NCI-H748 treated with DMSO at 0.1 percent for 48 hours (cell line): ENCODE data around the gene CARD14.
"Not testable (repeated sequence)": the region's sequence is repeated elsewhere in the genome, so short reads cannot be mapped to it uniquely, and the experiment has no call there.

ENCODE experiments used
- DNase-seq: peaks from one replicate; lab custom pipeline; 2025; lab: John Stamatoyannopoulos, UW

CARD14 gene

DNA sequence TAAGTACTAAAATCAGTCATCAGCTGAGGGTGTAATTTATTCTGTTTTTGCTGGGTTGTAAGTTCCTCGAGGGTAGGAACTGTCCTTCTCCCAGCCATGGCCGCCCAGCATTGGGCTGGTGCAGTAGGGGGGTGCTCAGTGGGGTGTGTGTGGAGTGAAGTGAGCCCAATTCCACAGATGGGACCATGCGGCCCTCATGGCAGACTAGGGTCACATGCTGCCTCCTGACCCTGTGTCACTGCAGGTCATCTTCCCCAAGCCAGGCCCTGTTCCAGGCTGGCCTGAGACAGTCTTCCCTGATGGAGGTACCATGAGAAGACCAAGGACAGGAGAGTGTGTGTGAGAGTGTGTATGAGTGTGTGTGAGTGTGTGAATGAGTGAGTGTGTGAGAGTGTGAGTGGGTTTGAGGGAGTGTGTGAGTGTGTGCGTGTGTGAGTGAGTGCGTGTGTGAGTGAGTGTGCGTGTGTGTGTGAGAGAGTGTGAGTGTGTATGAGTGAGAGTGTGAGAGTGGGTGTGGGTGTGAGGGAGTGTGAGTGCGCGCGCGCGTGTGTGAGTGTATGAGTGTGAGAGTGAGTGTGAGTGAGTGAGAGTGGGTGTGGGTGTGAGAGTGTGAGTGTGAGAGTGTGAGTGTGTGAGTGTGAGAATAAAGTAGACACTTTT lies 54.1 kb downstream of the CARD14 start:
- DNase-seq: no peak

DNA sequence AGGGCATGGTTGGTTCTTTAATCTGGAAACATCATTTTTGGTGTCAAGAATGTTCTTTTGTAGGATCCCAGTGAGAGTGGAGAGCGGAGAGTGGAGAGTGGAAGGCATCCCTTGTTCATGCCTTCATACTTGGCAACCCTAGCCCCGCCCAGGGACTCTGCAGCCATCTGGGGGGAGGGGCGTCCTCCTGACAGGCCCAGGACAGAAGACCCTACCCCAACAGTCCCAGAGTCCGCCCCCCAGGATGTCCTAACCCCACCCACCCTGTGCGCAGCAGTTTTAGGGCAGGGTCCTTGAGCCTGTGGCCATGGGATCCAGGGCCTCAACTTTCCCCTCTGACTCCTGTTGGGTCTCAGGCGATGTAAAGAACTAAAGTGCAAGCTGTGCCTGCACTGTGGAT lies 54.9 kb downstream of the CARD14 start:
- DNase-seq: no peak

DNA sequence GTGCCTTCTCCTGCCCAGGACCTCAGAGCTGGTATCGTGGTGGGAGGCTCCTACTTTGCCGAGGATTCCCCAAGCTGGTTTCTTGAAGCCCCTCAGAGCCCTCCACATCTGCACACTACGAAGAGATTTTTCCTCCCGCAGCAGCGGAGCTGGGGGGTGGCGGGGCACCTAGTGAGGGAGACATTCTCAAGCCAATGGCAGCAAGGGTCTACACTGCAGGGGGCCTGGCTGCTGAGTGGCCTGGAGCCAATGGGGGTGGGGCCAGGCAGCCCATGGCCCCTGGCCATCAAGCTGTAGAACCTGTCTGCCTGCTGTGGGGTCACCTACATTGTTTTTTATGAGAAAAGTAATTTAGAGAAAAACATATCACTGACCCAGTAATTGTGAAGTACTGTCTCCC lies 55.4 kb downstream of the CARD14 start:
- no peak for DNase-seq

DNA sequence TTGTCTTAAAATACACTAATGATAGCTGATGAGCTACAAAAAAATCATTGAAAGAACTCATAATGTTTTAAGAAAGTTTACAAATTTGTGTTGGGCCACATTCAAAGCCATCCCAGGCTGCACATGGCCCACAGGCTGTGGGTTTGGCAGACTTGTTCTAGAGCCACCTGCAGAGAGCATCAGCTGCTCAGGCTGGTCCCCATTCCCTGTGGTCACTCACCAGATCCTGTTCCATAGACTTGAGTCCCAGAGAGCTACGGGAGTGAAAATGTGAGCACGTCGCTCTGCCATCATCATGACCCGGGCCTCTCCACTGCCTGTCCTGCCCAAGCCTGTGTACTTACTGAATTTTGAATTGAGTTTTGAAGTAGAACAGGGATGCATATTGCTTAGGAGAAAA lies 57.3 kb downstream of the CARD14 start:
- no peak for DNase-seq

DNA sequence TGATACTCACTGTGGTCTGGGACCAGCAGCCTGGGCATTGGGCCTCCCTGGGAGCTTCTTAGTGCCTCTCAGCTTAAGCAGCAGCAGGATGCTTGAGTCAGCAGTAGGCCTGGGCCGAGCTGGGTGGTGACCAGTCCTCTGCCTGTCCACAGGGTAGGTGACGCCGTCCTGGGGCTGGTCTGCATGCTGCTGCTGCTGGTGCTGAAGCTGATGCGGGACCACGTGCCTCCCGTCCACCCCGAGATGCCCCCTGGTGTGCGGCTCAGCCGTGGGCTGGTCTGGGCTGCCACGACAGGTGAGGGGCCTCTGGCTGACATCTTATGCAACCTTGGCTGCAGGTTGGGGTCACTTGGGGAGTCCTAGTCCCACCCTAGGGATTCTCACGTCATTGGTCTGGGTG lies 57.8 kb downstream of the CARD14 start:
- no peak for DNase-seq

DNA sequence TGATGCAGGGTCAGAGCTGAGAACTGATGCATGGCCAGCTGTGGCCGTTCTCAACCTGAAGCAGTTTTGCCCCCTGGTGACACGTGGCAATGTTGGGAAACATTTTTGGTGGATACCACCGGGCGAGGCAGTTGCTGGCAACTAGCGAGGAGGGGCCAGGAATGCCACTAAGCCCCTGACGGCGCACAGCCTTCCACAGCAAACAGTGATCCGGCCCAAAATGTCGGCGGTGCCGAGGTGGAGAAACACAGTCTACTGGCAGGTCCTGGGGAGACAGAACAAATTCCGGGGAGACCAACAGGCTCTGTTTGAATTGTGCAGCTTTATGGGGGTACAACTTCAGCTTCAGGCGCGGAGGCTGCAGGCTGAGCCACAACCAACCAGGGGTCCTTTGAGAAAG lies 58.6 kb downstream of the CARD14 start:
- no peak for DNase-seq

DNA sequence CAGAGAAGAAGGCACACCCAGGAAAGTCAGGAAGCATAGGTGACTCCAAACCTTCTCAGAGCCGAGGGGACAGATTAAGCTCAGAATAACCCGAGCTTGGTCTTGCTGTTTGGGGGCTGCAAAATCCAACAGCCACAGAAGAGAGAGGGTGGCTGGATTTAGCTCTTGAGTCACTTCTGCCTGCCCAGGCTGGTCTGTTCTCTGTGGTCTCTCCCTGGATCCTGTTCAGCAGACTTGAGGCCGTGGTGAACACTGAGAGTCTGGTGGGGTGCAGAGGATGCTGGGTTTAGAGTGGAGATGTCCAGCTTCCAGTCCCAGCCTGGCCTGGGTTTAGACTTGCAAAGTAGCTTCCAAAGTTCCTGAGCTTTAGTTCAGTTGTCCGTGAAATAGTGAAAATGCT lies 59.2 kb downstream of the CARD14 start:
- DNase-seq: no peak

DNA sequence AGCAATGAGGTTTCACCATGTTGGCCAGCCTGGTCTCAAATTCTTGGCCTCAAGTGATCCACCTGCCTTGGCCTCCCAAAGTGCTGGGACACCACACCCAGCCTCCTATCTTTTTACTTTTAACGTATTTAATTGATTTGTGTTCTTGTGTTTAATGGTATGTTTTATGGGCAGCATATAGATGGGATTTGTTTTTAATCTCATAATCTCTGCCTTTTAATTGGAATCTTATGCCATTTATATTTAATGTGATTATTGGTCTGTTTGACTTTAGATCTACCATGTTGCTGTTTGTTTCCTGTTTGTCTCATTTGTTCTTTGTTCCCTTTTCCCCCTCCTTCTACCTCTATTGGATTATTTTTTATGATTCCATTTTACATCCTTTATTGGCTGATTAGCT lies 62.6 kb downstream of the CARD14 start:
- DNase-seq: no peak

DNA sequence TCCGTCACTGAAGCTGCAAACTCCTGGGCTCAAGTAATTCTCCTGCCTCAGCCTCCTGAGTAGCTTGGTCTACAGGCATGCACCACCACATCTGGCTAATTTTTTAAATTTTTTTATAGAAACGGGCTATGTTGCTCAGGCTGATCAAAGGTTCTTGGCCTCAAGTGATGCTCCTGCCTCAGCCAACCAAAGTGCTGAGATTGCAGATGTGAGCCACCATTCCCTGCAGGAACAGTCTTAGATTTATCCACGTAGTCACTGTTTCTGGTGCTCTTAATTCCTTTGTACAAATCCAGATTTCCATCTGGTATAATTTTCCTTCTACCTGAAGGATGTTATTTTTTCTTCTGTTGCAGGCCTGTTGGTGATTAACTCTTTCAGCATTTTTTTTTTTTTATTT lies 63.4 kb downstream of the CARD14 start:
- DNase-seq: no peak

DNA sequence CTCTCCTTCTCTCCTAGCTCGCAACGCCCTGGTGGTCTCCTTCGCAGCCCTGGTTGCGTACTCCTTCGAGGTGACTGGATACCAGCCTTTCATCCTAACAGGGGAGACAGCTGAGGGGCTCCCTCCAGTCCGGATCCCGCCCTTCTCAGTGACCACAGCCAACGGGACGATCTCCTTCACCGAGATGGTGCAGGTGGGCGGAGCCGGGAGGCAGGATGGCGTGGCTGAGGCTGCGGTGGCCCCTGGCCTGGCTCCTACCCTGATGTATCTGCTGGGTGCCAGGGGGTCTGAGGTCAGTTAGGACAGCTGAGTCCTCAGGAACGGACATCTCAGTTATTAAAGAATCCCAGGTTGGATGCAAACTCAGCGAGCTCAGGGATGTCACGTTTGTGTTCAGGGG lies 67.1 kb downstream of the CARD14 start:
- no peak for DNase-seq

DNA sequence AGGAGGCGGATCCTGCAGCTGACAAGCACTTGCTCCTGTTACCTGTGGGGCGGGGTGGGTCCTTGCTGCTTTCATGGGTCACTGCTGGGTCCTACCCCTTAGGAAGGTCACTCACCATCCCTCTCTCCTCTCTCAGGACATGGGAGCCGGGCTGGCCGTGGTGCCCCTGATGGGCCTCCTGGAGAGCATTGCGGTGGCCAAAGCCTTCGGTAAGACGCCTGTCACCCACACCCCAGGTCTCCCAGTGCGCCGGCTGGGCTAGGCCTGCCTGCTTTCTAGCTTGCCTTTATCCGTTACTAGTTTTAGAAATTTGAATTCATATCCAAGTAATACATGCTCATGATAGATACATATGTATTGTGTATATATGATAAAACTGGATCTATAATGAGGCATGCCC lies 67.6 kb downstream of the CARD14 start:
- DNase-seq: no peak

DNA sequence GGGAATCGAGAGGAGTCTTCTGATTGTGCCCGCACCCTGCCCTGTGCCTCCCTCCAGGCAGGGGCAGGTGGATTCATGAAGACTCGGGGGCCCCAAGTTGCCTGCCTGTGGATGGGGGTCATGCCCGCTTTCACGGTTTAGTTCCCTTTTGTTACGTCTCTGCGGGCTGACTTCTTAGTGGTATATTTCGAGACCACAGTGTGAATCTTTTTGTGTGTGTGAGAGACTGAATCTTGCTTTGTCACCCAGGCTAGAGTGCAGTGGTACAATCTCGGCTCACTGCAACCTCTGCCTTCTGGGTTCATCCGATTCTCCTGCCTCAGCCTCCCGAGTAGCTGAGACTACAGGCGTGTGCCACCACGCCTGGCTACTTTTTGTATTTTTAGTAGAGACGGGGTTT lies 72.7 kb downstream of the CARD14 start:
- DNase-seq: no peak

DNA sequence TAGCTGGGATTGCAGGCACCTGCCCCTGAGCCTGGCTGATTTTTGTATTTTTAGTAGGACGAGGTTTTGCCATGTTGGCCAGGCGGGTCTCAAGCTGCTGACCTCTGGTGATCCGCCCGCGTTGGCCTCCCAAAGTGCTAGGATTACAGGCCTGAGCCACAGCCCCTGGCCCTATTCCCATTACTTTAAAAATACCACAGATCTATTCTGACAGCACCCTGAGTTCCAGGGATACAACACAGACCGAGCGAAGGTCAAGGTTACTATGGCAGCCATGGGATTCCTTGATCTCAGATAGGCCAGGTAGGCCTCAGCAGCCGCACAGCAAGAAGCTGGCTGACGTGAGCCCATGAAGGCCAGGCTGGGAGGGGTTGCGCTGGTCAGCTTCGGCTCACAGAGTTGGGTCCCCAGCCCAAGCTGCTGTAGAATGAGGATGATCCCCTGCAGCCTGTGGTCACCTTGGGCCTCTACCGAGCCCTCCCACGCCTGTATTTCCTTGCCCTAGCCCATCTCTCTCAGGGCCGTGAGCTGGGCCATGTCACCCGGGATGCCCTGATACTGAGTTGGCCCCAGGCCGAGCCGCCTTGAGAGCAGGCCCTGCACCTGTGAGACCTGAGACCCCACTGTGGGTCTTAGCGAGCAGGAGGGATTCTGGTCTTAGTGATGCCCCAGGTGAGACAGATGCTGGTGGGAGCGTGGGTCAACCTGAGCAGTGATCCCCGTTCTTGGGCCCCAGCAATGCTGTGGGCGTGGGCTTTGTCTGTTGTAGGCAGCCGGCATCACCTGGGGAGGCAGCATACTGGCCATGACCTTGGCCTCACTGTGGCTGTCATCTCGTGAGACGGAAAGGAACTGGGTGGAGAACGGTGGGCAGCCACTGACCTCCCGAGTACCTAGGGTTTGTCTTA lies 74.0 kb downstream of the CARD14 start:
- no peak for DNase-seq

DNA sequence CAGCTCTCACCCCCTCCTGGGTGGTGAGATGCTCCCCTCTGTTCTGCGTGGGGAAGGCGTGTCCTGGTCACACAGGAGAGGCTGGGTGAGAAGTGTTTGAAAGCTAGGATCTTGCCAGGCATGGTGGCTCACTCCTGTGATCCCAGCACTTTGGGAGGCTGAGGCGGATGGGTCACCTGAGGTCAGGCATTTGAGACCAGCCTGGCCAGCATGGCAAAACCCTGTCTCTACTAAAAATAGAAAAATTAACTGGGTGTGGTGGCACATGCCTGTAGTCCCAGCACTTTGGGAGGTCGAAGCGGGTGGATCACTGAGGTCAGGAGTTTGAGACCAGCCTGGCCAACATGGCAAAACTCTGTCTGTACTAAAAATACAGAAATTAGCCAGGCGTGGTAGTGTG lies 74.6 kb downstream of the CARD14 start:
- DNase-seq: not testable (repeated sequence)

DNA sequence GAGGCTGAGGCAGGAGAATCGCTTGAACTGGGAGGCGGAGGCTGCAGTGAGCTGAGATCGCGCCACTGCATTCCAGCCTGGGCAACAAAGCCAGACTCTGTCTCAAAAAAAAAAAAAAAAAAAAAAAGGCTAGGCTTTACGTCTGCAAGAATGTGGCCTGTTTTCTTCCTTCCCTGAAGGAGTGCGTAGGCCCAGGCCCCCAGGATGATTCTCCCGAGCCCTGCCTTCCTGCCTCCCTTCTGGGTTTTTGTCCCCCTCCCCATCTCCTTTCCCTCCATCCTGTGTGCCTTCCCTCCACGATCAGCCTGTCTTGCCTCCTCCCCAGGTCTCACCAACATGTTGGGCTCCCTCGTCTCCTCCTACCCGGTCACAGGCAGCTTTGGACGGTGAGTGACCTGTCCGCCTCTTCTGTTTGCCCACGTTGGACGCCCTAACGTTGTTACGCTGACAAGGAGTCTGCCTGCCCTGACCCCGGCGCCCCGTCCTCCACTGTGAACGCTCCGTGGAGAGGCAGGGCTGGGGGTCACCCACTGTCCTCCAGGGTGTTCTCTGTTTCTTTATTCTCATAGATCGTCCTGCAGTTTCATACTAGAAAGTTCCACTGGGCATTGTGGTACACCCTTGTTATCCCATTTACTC lies 75.2 kb downstream of the CARD14 start:
- DNase-seq: no peak

DNA sequence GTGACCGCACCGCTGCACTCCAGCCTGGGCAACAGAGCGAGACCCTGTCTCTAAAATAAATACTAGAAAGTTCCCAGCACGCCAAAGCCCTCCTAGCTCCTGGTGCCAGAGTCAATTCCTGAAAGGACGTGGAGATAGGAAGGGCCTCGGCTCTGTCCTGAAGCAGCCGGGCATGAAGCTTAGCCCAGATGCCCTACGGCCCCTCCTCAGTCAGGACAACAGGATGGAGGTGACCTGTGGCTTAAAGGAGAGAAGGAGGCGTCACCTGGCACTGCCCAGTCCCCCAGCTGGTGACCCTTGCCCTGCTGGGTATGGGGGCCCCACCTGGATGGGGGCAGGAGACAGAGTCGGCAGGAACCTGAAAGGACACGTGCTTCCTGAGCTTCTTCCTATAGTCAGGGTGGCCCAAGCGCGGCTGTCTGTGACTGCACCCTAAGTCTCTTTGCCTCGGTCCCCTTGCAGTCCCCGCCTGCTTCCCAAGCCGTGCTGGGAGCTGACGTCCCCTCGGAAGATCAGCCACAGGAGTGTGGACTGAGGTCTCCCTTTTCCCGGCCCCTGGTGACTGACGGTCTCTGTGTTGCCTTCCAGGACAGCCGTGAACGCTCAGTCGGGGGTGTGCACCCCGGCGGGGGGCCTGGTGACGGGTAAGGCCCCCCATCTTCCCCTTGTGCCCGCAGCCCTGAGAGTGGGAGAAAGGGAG lies 75.9 kb downstream of the CARD14 start:
- no peak for DNase-seq

DNA sequence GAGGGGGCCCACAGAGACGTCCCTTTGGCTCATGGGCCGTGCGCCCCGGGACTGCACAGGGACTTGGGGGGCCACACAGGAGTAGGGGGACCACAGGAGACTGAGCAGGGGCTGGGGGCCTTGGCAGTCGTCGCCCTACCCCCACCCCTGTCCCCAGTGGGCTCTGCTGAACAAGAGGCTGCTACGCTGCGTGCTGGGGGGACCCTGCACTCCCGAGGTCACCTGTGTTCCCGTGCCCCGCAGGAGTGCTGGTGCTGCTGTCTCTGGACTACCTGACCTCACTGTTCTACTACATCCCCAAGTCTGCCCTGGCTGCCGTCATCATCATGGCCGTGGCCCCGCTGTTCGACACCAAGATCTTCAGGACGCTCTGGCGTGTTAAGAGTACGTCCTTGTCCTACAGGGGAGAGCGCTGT lies 76.4 kb downstream of the CARD14 start:
- DNase-seq: no peak

DNA sequence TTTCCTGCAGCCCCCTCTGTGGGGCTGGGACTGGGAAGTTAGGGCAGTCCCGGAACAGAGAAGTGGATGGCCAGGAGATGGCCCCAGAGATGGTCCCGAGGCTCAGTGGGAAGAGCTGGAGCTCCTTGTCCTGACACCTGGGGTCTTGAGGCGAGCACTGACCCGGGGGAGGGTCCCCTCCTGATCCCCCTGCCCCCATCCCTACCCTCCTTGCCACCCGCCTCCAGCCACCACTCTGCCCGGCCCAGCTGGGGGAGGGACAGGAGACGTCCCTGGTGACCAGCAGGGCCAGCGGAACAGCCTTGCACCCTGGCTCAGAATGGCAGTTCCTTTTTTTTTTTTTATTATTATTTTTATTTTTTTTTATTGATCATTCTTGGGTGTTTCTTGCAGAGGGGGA lies 76.9 kb downstream of the CARD14 start:
- no peak for DNase-seq

DNA sequence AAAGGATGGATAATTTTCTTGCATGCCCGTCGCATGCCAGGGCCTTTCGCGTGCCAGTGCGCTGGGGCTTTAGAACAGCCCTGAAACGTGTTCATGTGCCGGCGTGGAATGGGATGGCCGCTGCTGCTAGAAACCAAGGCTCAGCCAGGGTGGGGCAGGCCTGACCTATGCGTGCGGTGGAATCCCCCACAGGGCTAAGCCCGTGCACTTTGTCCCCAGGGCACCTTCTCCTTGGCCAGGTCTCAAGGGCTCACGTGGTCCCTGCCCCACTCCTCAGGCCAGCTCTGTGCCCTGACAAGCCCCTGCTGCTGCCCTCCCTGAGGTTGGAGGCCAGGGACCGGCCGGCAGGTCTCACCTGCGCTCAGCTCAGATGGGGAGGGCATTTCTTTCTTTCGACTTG lies 77.7 kb downstream of the CARD14 start:
- DNase-seq: no peak

DNA sequence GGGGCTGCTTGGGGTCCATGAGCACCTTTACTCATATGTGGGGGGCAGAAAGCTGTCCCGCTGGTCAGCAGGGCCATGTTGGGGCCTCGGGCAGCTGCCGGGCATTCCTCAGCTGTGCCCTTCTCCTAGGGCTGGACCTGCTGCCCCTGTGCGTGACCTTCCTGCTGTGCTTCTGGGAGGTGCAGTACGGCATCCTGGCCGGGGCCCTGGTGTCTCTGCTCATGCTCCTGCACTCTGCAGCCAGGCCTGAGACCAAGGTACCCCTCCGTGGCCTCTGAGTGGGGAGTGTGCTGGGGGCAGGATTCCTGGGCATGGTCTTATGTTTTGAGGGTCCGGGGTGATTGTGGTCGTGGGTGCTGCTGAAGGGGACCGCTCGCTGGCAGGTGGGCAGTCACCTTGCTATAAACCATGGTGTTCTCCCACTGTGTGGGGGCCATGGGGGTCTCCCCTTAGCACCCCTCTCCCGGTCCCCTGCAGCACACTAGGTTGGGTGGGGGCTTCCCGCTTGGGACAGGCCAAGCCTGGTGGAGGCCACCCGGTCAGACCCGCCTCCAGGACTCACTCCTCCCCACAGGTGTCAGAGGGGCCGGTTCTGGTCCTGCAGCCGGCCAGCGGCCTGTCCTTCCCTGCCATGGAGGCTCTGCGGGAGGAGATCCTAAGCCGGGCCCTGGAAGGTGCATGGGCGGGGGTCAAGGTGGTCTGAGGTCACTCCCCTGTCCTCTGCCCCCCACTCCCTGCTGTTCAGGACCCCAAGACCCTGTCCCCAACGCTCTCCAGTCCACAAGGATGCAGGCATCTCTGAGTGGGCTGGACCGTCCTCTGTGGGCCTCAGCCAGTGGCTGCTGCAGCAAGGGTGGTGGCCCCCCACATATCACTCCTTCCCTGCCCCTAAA lies 78.4 kb downstream of the CARD14 start:
- DNase-seq: no peak

DNA sequence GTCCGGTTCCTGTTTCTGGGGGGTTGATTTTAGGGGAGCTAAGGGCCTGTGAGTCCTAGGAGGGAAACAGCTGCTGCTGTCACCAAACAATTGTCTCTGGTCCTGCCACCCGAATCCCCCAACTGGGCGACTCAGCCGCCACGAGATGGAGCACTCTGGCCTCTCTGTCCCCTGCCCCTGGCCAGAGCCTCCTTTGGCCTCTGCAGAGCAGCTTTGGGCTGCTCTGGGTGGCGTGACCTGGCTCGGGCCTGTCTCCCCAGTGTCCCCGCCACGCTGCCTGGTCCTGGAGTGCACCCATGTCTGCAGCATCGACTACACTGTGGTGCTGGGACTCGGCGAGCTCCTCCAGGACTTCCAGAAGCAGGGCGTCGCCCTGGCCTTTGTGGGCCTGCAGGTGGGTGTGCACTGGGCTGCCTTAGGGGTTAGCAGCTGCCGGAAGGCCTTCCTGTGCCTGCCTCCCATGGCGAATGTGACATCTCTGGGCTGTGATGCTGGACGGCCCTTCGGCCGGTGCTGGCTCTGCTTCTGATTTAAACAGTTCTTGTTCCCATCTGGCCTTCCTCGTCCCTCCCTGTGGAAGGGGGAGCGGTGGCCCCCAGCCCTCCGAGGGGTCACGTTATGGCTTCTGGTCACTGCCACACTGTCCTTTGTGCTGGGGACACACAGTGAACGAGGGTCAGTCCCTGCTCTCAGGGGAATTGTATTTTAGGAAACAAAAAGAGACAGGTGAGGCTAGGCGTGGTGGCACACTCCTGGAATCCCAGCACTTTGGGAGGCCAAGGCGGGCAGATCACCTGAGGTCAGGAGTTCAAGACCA lies 79.3 kb downstream of the CARD14 start:
- no peak for DNase-seq
